Keratinocyte (primary cell): ENCODE measurements around the gene DLEC1. TPM values are rescaled to one million over a fixed set of nuclear protein-coding genes. Genes with fewer than 3 reads are reported as not detected.

Experiments
- DNase-seq: peaks from one replicate; pipeline ENCODE4 v3.0.0-alpha.2; 2011; ENCODE audit warnings: low read depth, missing footprints, low spot score
- FAIRE-seq: peaks from 2 replicates; lab custom pipeline; 2011; peaks lifted over from hg19 to GRCh38; lab: Jason Lieb, UNC
- H2AFZ ChIP-seq: 2 replicates; pipeline ENCODE4 v1.6.0; 2012; ENCODE audit warnings: low read length, control low read depth, inconsistent platforms; ENCODE audit not compliant: control insufficient read depth
- H3K27ac ChIP-seq: 2 replicates; pipeline ENCODE4 v1.5.1; 2011; ENCODE audit warnings: low read length; ENCODE audit not compliant: control insufficient read depth, insufficient read depth
- H3K27me3 ChIP-seq: 3 replicates; pipeline ENCODE4 v1.6.0; 2011; ENCODE audit warnings: low read length; ENCODE audit not compliant: control insufficient read depth, insufficient read depth; ENCODE audit errors: extremely low read depth
- H3K36me3 ChIP-seq, 2 experiments: 2 replicates in 1 of 2; 3 replicates in 1 of 2; pipeline ENCODE4 v1.5.1; 2011; ENCODE audit warnings: low read length in 2 of 2, mild to moderate bottlenecking in 1 of 2; ENCODE audit not compliant: control insufficient read depth in 2 of 2, insufficient read depth in 2 of 2; ENCODE audit errors: extremely low read depth in 1 of 2
- H3K4me1 ChIP-seq: 3 replicates; pipeline ENCODE4 v1.5.1; 2011; ENCODE audit warnings: low read length; ENCODE audit not compliant: control insufficient read depth, insufficient read depth; ENCODE audit errors: extremely low read depth
- H3K4me2 ChIP-seq: 3 replicates; pipeline ENCODE4 v1.6.0; 2011; ENCODE audit warnings: low read depth, low read length; ENCODE audit not compliant: control insufficient read depth, insufficient read depth; ENCODE audit errors: extremely low read depth
- H3K4me3 ChIP-seq, 3 experiments: fragments of 200-600 bp in 1 of 3; sonication (generic) in 1 of 3; 2 replicates in 2 of 3; 3 replicates in 1 of 3; pipeline ENCODE4 v1.5.1; 2011 to 2016; ENCODE audit warnings: low read length in 3 of 3, mild to moderate bottlenecking in 3 of 3, control low read depth in 2 of 3, inconsistent platforms in 1 of 3, low read depth in 1 of 3, mixed read lengths in 1 of 3, mixed run types in 1 of 3, moderate library complexity in 1 of 3; ENCODE audit not compliant: control insufficient read depth in 2 of 3, insufficient read depth in 2 of 3; ENCODE audit errors: extremely low read depth in 1 of 3
- H3K79me2 ChIP-seq: 2 replicates; pipeline ENCODE4 v1.6.0; 2012; ENCODE audit warnings: low read length; ENCODE audit not compliant: control insufficient read depth, insufficient read depth
- H3K9ac ChIP-seq: 3 replicates; pipeline ENCODE4 v1.6.0; 2011; ENCODE audit warnings: low read length; ENCODE audit not compliant: control insufficient read depth, insufficient read depth; ENCODE audit errors: extremely low read depth
- H3K9me1 ChIP-seq: 3 replicates; pipeline ENCODE4 v1.6.0; 2011; ENCODE audit warnings: low read length; ENCODE audit not compliant: control insufficient read depth, insufficient read depth; ENCODE audit errors: extremely low read depth
- H3K9me3 ChIP-seq: 2 replicates; pipeline ENCODE4 v1.5.1; 2012; ENCODE audit warnings: low read depth, low read length; ENCODE audit not compliant: control insufficient read depth
- H4K20me1 ChIP-seq: 3 replicates; pipeline ENCODE4 v1.6.0; 2011; ENCODE audit warnings: low read length; ENCODE audit not compliant: control insufficient read depth, insufficient read depth; ENCODE audit errors: extremely low read depth
- CTCF ChIP-seq, 3 experiments: IDR thresholded peaks in 1 of 3; conservative IDR thresholded peaks in 1 of 3; optimal IDR thresholded peaks in 1 of 3; 2 replicates in 2 of 3; 3 replicates in 1 of 3; pipeline versions ENCODE3 to v1.5.1; 2011; ENCODE audit warnings: low read length in 3 of 3, mild to moderate bottlenecking in 3 of 3, moderate library complexity in 2 of 3, control low read depth in 1 of 3, inconsistent platforms in 1 of 3; ENCODE audit not compliant: insufficient read depth in 2 of 3; ENCODE audit errors: extremely low read depth in 1 of 3
- EZH2 ChIP-seq: IDR thresholded peaks from one replicate; pipeline ENCODE4 v1.6.1; 2012; ENCODE audit warnings: inconsistent platforms, mild to moderate bottlenecking, low read length, moderate library complexity
- dilution Hi-C: fragments of 300-500 bp; cut with MboI; formaldehyde crosslinking; loops from one replicate; pipeline ENCODE4 v1.7.0; 2020; ENCODE audit warnings: low sequenced_read_pairs; ENCODE audit not compliant: extremely low pct_ligation_motif_present
- polyA plus RNA-seq, 5 experiments: library from polyadenylated mRNA; depleted of rRNA in 3 of 5; stranded (reverse) in 3 of 5; stranded (forward) in 1 of 5; unstranded in 1 of 5; fragments of >200 nt; gene quantifications; 1 replicate in 1 of 5; 2 replicates in 3 of 5; 3 replicates in 1 of 5; pipeline versions ENCODE4 v1.2.1 to v1.2.3, GENCODE V29; 2011 to 2012; ENCODE audit warnings: missing spikeins in 2 of 5, low read depth in 1 of 5, low replicate concordance in 1 of 5

Gene DLEC1
- polyA plus RNA-seq, 1 donor (not counting 4 experiments of a cell fraction or from before 2014, with no cell fraction given) = not detected

GRCh38 chr3:37991823-37992222 is 47.2 kb upstream of the DLEC1 start:
- no peak overlapping the region for H3K4me3 ChIP-seq
- no peak for FAIRE-seq
- H4K20me1 ChIP-seq = no peaks in the 10 kb centered on the region
- H3K4me2 ChIP-seq = no peak overlapping the region
- no peaks in the 10 kb centered on the region for H3K36me3 ChIP-seq
- H3K79me2 ChIP-seq = no peaks in the 10 kb centered on the region
- no peak overlapping the region for H2AFZ ChIP-seq
- no peak overlapping the region for H3K9ac ChIP-seq
- no peaks in the 10 kb centered on the region for H3K9me3 ChIP-seq
- TF ChIP-seq EZH2 (no peak), CTCF (optimal IDR thresholded peaks at IDR 0.05 in 1 of 3, IDR thresholded peaks at IDR 0.05 in 1 of 3, conservative IDR thresholded peaks at IDR 0.05 in 1 of 3; ENCODE audit: extremely low read depth in 1 of 3, insufficient read depth in 2 of 3, low read length in 3 of 3) (no peak)
- no peak for DNase-seq
- H3K27me3 ChIP-seq = no peaks in the 10 kb centered on the region
- no peaks in the 10 kb centered on the region for H3K9me1 ChIP-seq
- peaks cover 19% of the 10 kb centered on the region for H3K4me1 ChIP-seq
- H3K27ac ChIP-seq = no peak overlapping the region
- dilution Hi-C loops = no loop called here

GRCh38 chr3:37992271-37993066 is 46.5 kb upstream of the DLEC1 start:
- H3K9ac ChIP-seq = no peak overlapping the region
- no peaks in the 10 kb centered on the region for H3K9me3 ChIP-seq
- no peaks in the 10 kb centered on the region for H4K20me1 ChIP-seq
- no peaks in the 10 kb centered on the region for H3K79me2 ChIP-seq
- DNase-seq = no peak
- H2AFZ ChIP-seq = no peak overlapping the region
- TF ChIP-seq CTCF (optimal IDR thresholded peaks at IDR 0.05 in 1 of 3, IDR thresholded peaks at IDR 0.05 in 1 of 3, conservative IDR thresholded peaks at IDR 0.05 in 1 of 3; ENCODE audit: extremely low read depth in 1 of 3, insufficient read depth in 2 of 3, low read length in 3 of 3) (no peak), EZH2 (no peak)
- no peaks in the 10 kb centered on the region for H3K27me3 ChIP-seq
- peaks cover 19% of the 10 kb centered on the region for H3K4me1 ChIP-seq
- no peak overlapping the region for H3K4me3 ChIP-seq
- FAIRE-seq = peak; percentile 64
- H3K27ac ChIP-seq = no peak overlapping the region
- H3K36me3 ChIP-seq = no peaks in the 10 kb centered on the region
- no peak overlapping the region for H3K4me2 ChIP-seq
- H3K9me1 ChIP-seq = no peaks in the 10 kb centered on the region
- dilution Hi-C loops = no loop called here
